Fibroblast of peridontal ligament (primary cell): ENCODE data around the gene SPN.
"Not testable (repeated sequence)": the region's sequence is repeated elsewhere in the genome, so short reads cannot be mapped to it uniquely, and the experiment has no call there.

Experiments
- DNase-seq: peaks from one replicate; pipeline ENCODE4 v3.0.0-alpha.2; 2010; ENCODE audit errors: extremely low read depth

The SPN gene, protein sequence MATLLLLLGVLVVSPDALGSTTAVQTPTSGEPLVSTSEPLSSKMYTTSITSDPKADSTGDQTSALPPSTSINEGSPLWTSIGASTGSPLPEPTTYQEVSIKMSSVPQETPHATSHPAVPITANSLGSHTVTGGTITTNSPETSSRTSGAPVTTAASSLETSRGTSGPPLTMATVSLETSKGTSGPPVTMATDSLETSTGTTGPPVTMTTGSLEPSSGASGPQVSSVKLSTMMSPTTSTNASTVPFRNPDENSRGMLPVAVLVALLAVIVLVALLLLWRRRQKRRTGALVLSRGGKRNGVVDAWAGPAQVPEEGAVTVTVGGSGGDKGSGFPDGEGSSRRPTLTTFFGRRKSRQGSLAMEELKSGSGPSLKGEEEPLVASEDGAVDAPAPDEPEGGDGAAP

DNA sequence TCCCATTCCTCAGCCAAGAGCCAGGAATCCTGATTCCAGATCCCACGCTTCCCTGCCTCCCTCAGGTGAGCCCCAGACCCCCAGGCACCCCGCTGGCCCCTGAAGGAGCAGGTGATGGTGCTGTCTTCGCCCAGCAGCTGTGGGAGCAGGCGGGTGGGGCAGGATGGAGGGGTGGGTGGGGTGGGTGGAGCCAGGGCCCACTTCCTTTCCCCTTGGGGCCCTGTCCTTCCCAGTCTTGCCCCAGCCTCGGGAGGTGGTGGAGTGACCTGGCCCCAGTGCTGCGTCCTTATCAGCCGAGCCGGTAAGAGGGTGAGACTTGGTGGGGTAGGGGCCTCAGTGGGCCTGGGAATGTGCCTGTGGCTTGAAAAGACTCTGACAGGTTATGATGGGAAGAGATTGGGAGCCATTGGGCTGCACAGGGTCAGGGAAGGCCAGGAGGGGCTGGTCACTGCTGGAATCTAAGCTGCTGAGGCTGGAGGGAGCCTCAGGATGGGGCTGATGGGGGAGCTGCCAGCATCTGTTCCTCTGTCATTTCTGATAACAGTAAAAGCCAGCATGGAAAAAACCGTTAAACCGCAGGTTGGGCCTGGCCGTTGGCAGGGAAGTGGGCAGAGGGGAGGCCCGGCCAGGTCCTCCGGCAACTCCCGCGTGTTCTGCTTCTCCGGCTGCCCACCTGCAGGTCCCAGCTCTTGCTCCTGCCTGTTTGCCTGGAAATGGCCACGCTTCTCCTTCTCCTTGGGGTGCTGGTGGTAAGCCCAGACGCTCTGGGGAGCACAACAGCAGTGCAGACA is at the start of gene SPN:
TSS of gene SPN (plus strand) at position 232 of the 791 bp plus-strand sequence. CDS start at position 714, 482 bp downstream.
- DNase-seq, result no peak

DNA sequence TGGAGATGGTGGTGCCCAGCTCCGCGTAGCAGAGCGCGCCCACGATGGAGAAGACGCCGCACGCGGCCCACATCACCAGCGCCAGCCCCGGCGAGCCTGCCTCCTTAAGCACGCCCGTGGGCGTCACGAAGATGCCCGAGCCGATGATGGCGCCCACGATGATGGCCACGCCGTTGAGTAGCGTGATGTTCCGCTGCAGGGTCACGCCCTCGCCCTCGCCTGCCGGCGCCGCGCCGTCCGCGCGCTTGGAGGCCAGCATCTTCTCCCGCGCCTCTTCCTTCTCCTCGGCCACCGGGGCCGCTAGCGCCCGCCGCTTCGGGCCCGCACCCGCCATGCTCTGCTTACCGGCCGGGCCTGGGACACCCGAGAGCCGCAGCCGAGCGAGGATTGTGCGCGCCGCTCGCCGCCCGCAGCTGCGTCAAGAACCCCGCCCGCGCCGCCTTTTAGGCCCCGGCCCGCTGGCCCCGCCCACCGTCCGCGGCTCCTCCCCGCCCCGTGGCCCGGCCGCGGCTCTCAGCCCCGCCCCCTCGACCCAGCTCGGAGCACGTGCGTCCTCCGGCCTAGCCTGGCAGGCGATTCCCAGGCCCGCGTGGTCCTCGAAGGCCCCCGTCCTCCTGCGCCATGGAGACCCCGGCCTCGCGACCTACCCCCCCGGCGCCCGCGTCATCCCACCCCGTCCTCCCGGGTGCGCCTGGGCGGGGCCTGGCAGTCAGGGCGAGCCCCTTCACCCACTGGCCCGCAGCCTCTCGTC is 49.6 kb upstream of the SPN start:
- peak; percentile 59 for DNase-seq

DNA sequence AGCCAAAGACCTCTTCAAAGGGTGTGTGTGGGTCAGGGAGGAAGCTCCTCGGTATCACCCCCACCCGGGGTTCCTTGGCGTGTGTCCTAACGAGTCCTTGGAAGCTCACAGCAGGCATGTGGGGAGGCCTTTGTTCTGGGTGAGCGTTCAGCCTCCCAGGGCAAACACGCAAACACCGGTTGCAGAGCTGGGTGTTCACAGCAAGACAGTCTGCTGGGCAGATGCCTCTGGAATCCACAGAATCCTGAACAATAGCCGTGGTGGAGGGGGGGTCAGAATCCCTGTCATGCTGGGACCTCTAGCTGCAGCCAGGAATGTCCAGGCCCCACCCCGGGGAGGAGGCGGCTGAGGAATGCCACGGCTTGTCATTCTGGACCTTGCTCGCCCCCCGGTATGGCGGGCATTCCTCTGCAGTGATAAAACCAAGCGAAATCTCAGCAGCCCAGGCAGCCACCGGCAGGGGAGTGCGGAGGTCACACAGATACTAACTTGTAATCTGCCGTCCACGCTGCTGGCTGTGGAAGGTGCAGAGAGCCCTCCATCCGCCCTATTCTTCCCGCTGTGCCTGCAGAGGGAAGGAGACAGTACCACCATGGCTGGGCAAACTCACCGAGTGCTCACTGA is 48.2 kb upstream of the SPN start:
- not testable (repeated sequence) for DNase-seq

DNA sequence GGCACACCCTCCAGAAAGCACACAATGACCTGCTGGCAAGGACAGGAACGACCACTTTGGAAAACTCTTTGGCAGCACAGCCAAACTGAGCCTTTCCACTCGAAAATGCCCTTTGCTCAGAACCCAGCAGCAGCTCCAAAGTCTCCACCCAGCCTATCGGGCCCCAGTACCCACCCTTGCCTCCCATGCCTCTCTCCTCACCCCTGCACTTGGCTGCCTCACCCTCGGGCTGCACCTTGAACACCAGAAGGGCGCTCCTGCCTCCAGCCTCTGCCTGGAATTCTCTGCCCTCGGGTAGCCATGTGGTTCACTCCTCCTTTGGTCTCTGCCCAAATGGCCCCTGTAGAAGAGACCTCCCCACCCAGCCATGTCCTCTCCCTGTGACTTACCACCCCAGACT is 46.9 kb upstream of the SPN start:
- DNase-seq, result not testable (repeated sequence)

DNA sequence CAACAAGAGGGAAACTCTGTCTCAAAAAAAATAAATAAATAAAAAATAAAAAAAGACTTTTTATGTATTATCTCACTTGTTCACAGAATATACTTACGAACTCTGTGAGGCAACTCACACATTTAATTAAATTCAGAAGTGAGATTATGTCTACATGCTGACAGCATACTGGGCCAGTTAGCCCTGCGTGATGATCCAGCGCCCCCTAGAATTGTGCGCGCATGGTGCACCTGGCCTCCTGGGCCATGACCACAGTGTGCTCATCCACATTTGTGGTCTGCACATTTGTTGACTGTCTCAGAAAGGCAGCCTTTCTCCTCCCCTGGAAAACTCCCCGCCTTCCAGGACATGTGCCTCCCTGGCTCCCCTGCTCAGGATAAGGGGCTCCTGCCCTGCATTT is 42.5 kb upstream of the SPN start:
- not testable (repeated sequence) for DNase-seq

DNA sequence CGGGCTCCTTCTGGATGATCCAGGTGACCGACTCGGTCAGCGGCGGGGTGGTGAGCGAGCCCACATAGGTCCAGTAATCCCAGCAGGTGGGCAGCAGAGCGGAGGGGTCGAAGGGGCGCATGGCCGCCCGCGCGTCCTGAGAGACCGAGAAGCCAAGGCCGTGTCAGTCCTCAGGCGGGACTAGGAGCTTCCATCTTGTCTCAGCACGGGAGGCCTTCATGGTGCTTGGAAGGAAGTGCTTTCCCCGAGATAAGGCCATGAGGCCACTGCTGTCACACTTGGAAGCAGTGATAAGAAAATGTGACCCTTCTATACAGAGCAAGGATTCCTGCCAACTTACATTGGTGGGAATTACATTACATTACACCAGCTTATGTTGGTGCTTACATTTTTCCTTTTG is 40.3 kb upstream of the SPN start:
- DNase-seq, result not testable (repeated sequence)

DNA sequence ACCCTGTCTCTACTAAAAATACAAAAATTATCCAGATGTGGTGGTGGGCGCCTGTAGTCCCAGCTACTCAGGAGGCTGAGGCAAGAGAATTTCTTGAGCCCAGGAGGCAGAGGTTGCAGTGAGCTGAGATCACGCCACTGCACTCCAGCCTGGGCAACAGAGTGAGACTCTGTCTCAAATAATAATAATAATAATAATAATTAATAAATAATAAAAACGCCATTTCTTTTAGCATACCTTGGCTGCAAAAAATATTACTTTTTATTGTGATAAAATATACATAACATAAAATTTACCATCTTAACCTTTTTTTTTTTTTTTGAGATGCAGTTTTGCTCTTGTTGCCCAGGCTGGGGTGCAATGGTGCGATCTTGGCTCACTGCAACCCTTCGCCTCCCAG is 39.8 kb upstream of the SPN start:
- DNase-seq, result not testable (repeated sequence)

DNA sequence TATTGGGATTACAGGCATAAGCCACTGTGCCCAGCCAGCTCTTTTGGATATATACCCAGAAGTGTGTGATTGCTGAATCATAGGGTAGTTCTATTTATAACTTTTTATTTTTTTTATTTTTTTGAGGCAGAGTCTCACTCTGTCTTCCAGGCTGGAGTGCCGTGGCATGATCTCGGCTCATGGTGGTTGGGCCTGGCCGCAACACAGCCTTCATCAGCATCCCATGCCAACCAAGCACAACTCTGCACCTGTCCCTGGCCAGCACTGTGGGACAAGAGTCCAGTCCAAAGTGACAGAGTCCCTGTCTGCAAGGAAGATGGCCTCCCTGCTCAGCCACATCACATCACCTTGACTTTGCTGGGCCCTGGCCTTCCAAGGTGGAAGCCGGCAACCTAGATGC is 37.9 kb upstream of the SPN start:
- DNase-seq, result not testable (repeated sequence)

DNA sequence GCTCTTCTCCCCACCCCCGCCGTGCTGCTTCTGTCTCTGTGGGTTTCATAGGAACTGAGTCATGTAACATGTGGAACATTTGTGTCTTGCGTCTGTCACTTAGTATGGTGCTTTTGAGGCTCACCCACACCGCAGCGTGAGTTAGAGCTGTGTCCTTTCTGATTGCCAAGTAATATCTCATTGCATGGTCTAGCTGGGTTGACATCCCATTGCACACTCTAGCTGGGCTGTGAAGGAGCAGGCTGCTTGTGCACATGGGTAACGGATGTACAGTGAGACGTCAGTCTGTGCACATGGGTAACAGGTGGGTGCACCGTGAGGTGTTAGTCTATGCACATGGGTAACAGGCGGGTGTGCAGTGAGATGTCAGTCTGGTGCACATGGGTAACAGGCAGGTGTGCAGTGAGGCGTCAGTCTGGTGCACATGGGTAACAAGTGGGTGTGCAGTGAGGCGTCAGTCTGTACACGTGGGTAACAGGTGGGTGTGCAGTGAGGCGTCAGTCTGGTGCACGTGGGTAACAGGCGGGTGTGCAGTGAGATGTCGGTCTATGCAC is 36.2 kb upstream of the SPN start:
- not testable (repeated sequence) for DNase-seq

DNA sequence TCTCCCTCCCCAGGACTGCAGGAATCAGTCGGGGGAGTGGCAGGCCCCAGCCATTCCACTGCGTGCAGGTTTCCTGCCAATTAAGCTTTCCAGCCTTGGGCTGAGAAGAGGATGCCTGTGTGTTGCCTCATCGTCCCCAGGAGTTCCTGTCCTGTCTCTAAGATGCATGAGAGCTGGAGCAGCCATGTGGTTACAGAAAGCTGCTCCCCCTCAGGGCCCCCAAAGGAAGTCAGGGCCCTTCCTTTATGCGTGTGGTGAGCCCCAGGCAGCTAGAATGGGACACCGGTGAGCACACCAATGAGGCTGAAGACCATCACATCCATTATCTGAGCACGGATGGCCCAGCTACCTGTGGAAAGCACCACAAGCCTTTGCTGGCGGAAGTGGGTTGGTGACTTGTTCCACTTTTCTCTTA is 35.4 kb upstream of the SPN start:
- DNase-seq, result not testable (repeated sequence)

DNA sequence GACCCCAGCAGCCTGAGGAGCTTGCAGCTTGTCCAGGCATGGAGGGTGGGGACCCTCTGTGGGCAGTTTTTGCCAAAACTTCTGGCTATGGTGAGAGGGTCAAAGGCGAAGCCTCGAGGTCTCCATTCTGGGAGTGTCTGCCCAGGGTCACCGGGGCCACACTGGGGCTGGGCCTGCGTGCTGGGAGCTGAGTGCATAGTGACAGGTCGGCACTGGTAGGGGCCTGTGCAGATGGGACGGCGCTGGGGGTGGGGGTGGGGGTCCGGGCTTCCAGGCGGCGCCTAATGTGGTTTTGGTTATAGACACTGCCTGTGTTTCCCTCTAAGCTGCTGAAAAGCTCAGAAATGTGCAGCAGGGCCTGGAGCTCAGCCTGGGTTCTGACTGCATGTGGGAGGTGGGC is 34.3 kb upstream of the SPN start:
- not testable (repeated sequence) for DNase-seq

DNA sequence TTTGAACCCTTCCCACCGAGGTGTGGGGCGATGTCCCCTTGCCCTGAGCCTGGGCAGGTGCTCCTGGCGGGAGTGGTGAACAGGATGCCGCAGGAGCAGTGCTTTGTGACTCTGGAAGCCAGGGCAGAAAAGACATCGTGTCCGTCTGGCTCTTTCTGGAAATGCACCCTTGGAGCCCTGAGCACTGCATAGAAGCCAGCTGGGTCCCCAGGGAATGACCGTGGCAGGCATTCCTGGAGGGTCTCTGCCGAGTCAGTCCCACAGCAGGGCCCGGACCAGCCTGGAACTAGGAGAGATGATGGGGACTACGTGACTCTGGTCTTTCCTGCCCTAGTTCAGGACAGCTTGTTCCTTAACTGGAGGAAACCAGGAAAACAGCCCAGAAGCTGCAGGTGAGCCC is 33.7 kb upstream of the SPN start:
- DNase-seq, result not testable (repeated sequence)

DNA sequence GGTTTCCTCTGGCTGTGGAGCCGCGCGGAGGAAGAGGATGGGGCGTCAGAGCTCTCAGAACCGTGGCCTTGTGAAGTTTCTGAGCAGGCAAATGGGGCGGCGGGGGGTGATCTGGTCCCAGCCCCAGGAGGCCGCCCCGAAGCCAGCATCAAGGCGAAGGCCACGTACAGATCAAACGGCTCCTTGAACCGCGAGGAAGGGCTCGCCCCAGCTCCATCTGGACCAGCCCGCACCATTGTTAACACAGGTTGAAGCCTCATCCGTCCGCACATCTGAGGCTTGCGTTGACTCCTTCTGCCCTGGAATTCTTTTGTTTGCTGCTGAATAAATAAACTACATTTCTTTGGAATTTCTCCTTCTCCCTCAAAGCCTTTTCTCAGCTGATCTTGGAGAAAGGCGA is 31.4 kb upstream of the SPN start:
- DNase-seq, result not testable (repeated sequence)

DNA sequence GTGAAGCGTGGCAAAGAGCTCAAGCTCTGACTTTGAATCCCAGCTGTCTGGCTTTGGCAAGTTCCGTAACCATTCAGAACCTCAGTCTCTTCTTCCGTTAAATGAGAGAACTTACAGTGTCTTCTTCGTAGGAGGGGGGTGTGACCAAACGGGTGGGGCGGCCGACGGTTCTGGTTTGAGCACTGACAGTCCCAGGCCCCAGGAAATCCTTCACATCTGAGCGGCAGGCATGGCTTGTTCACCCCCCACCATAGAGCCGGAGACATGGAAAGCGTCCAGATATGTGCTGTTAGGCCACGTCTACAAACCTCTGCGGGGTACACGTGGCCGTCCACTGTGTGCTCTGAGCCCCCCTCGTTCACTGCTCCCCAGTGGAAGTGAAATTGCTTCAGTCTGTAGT is 27.1 kb upstream of the SPN start:
- not testable (repeated sequence) for DNase-seq

DNA sequence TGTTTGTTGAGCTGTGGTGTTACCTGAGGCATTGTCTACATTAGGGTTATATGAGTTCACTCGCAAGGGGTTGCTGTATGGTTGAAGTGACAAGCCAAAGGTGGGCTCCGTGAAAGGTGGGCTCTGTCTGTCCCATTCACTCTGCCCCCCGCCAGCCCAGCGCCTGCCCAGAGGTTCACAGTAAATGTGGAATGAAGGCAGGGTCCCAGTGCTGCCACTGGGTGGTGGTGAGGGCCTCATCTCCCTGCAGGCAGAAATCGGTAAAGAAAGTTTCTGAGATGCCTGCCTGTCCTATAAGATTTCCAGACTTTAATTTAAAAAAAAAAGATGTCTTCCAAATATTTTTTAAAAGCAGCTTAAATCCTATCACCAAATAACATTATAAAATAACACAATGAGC is 26.7 kb upstream of the SPN start:
- DNase-seq, result not testable (repeated sequence)

DNA sequence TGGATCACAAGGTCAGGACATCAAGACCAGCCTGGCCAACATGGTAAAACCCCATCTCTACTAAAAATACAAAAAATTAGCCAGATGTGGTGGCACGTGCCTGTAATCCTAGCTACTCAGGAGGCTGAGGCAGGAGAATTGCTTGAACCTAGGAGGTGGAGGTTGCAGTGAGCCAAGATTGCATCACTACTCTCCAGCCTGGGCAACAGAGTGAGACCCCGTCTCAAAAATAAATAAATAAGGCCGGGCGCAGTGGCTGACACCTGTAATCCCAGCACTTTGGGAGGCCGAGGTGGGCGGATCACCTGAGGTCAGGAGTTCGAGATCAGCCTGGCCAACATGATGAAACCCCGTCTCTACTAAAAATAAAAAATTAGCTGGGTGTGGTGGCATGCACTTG is 24.3 kb upstream of the SPN start:
- DNase-seq, result not testable (repeated sequence)

DNA sequence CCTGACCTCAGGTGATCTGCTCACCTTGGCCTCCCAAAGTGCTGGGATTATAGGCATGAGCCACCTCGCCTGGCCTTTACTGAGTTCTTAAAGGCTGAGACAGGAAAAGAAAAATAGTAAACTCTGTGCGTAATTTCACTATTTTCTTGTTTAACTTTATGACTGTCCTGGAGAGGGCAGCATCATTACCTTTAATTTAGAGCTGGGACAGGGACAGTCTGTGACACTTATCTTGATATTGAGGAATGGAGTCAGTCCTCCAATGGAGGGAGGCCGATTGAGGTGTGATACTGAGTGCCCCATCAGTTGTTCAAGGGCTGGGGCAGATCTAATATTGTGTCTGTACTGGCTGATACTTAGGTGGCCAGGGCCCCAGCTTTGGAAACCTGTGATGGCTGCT is 21.5 kb upstream of the SPN start:
- no peak for DNase-seq

DNA sequence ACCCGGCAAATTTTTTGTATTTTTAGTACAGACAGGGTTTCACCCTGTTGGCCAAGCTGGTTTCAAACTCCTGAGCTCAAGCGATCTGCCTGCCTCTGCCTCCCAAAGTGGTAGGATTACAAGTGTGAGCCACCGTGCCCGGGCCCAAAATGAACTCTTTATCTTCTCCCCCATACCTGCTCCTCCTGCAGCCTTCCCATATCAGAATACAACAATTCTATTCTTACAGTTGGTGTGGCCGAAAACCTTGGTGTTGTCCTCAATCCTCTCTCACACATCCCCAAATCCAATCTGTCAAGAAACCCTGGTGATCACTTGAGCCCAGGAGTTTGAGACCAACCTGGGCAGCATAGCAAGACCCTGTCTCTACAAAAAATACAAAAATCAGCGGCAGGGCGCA is 19.5 kb upstream of the SPN start:
- no peak for DNase-seq

DNA sequence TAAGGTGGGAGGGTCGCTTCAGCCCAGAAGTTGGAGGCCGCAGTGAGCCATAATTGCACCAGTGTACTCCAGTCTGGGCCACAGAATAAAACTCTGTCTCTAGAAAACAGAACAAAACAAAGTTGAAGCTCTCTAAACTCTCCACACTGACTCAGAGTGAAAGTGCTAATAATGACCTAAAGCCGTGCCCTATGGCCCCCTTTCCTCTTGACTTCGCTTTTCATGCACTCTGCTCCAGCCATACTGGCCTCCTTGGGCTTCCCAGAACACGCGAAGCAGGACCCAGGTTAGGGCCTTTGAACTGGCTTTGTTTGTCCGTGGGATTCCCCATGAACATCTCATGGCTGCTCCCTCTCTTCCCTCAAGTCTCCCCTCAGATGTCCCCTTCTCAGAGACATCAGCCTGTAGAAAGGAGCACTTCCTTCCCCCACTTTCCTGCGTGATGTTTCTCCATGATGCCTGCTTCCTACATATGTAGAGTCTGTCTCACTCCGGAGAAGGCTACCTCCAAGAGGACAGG is 18.6 kb upstream of the SPN start:
- no peak for DNase-seq

DNA sequence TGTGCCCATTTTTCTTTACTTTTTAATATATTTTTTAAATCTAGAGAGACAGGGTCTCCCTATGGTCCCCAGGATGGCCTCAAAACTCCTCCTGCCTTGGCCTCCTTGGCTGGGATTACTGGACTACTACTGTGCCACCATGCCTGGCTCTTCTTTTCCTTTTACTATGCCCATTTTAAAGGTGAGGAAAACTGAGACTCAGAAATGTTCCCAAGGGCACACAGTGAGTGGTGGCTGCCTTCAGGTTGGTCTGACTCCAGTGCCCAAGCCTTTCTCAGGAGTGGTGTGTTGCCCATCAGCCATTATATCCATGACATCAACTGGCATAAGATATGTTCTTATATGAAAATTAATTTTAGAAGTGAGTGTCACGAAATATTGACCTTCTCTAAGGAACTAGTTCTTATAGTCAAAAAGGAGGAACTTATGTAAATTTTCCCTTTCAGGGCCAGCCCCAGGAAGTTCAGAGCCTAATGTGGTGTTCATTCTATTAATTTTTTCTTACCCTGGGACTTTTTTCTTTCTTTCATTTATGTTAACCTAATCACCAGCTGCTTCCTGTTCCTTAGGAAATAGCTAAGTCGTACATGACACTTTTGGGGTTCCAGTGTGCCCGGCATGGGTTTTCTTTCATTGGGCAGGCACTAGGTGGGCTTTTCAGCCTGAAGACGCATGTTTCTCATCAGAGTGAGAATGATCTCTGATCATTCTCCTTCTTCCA is 17.9 kb upstream of the SPN start:
- DNase-seq, result no peak
